ENCODE data around the gene XNDC1N. TPM values are rescaled to one million over a fixed set of nuclear protein-coding genes. Genes with fewer than 3 reads are reported as not detected.
A peak's percentile ranks its signal among the peaks of the same experiment; 100 is the strongest.
"Not testable (repeated sequence)": the region's sequence is repeated elsewhere in the genome, so short reads cannot be mapped to it uniquely, and the experiment has no call there.

The XNDC1N gene
- total RNA-seq, 2 donors from 2014 or later = 9.5 to 29.0 TPM

DNA sequence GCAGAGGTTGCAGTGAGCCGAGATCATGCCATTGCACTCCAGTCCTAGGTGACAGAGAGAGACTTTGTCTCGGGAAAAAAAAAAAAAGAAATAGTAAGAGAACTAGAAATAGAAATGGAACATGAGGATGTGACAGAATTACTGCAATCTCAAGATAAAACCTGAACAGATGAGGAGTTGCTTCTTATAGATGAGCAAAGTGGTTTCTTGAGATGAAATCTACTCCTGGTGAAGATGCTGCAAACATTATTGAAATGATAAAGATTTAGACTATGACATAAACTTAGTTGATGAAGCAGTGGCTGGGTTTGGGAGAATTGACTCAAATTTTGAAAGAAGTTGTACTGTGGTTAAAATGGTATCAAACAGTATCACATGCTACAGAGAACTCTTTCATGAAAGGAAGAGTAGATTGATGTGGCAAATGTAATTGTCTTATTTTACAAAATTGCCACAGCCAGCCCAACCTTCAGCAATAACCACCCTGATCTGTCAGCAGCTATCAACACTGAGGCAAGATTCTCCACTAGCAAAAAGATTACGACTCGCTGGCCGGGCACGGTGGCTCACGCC lies 13.7 kb downstream of the XNDC1N start:
- no peaks in the 10 kb centered on the region for H3K27me3 Mint-ChIP-seq
- H3K9me3 Mint-ChIP-seq = no peaks in the 10 kb centered on the region
- H3K4me1 Mint-ChIP-seq (ENCODE audit: low read depth in 2 of 2) = peaks cover 7 to 9% of the 10 kb centered on the region in 2 donors
- peaks cover 23% of the 10 kb centered on the region for H3K36me3 Mint-ChIP-seq
- DNase-seq (ENCODE audit: low spot score) (no peak), ATAC-seq (no peak)
- H3K4me3 Mint-ChIP-seq = no peak overlapping the region
- no peak overlapping the region for H3K27ac Mint-ChIP-seq

DNA sequence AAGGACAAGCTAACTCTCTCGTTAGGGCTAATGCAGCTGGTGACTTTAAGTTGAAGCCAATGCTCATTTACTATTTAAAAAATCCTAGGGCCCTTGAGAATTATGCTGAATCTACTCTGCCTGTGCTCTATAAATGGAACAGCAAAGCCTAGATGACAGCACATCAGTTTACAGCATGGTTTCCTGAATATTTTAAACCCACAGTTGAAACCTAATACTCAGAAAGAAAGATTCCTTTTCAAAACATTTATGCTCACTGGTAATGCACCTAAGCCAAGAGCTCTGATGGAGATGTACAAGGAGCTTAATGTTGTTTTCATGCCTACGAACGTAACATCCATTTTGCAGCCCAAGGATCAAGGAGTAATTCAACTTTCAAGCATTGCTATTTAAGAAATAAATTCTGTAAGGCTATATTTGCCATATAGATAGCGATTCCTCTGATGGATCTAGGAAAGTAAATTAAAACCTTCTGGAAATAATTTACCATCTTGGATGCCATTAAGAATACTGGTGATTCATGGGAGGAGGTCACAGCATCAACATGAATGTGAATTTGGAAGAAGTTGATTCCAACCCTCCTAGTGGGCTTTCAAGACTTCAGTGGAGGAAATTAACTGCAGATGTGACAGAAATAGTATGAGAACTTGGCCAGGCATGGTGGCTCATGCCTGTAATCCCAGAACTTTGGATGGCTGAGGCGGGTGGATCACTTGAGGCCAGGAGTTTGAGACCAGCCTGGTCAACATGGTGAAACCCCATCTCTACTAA lies 14.5 kb downstream of the XNDC1N start:
- H3K27me3 Mint-ChIP-seq = no peaks in the 10 kb centered on the region
- no peak for ATAC-seq
- no peak overlapping the region for H3K27ac Mint-ChIP-seq
- DNase-seq (ENCODE audit: low spot score) = no peak
- no peak overlapping the region for H3K4me3 Mint-ChIP-seq
- peaks cover 23% of the 10 kb centered on the region for H3K36me3 Mint-ChIP-seq
- H3K4me1 Mint-ChIP-seq (ENCODE audit: low read depth in 2 of 2) = peaks cover 7 to 9% of the 10 kb centered on the region in 2 donors
- no peaks in the 10 kb centered on the region for H3K9me3 Mint-ChIP-seq

DNA sequence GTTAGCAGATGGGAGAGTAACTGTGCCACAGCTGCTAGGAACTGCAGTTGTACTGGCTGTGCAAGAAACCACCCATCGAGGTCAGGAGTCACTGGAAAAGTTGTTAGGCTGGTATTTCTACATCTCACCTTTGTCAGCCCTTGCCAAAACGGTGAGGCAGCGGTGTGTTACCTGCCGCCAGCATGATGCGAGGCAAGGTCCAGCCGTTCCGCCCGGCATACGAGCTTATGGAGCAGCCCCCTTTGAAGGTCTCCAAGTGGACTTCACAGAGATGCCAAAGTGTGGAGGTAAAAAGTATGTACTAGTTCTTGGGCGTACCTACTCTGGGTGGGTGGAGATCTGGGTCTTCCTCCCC lies 16.4 kb downstream of the XNDC1N start:
- not testable (repeated sequence) for H3K4me3 Mint-ChIP-seq; H3K27me3 Mint-ChIP-seq; H3K9me3 Mint-ChIP-seq; ATAC-seq; DNase-seq (ENCODE audit: low spot score); H3K4me1 Mint-ChIP-seq (ENCODE audit: low read depth in 2 of 2)
- Mint-ChIP-seq H3K27ac (peak overlapping the region; percentile 22 to 33), H3K36me3 (peaks cover 27% of the 10 kb centered on the region)

GRCh38 chr11:71911321-71911985 lies 16.9 kb downstream of the XNDC1N start:
- H3K36me3 Mint-ChIP-seq = peaks cover 27% of the 10 kb centered on the region
- not testable (repeated sequence) for H3K27me3 Mint-ChIP-seq; H3K4me3 Mint-ChIP-seq; ATAC-seq; DNase-seq (ENCODE audit: low spot score); H3K4me1 Mint-ChIP-seq (ENCODE audit: low read depth in 2 of 2); H3K9me3 Mint-ChIP-seq
- H3K27ac Mint-ChIP-seq = peak overlapping the region; percentile 22 to 33

DNA sequence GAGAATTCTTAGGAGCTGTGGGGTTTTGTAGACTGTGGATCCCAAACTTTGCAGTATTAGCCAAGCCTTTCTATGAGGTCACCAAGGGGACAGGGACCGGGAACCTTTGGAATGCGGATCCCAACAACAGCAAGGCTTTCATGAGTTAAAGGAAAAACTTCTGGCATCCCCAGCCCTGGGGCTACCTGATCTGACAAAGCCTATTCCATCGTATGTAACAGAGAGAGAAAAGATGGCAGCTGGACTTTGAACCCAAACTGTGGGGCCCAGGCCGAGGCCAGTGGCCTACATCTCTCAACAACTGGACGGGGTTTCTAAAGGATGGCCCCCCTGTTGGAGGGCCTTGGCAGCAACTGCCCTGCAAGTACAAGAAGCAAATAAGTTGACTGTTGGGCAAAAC lies 17.6 kb downstream of the XNDC1N start:
- not testable (repeated sequence) for H3K4me3 Mint-ChIP-seq; DNase-seq (ENCODE audit: low spot score); H3K4me1 Mint-ChIP-seq (ENCODE audit: low read depth in 2 of 2); ATAC-seq; H3K27ac Mint-ChIP-seq; H3K27me3 Mint-ChIP-seq; H3K9me3 Mint-ChIP-seq
- peaks cover 24% of the 10 kb centered on the region for H3K36me3 Mint-ChIP-seq

DNA sequence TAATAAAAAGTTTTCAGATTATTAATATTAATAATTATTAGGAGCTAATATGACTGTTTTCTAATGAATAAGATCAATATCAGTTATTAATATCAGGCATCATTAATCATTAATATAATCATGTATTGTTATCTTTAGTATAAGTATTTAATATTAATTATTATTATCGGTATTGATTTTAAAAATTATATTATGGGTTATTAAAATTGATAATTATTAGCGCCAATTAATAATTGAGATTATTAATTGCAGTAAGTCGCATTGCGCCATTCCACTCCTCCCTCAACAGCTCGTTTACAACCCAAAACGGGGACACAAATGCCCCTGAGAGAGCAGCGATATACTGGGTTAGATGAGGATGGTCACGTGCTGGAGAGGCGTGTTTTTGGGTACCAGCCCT lies 20.2 kb downstream of the XNDC1N start:
- Mint-ChIP-seq H3K4me3 (no peak overlapping the region), H3K4me1 (ENCODE audit: low read depth in 2 of 2) (peaks cover 7 to 9% of the 10 kb centered on the region in 2 donors), H3K27ac (no peak overlapping the region), H3K27me3 (no peaks in the 10 kb centered on the region), H3K9me3 (no peaks in the 10 kb centered on the region), H3K36me3 (peaks cover 4% of the 10 kb centered on the region)
- DNase-seq (ENCODE audit: low spot score) (no peak), ATAC-seq (no peak)

DNA sequence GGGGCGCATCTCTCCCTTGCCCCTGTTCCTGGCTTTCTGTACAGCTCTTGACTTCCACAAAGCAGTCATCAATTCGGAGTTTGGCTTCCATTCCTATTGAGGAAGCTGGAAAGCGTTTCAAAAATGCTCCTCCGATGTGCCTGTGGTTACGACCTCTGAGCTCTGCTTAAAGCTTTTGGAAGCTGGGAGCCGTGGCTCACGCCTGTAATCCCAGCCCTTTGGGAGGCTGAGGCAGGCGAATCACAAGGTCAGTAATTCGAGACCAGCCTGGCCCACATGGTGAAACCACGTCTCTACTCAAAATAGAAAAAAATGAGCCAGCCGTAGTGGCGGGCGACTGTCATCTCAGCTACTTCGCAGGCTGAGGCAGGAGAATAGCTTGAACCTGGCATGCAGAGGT lies 27.3 kb downstream of the XNDC1N start:
- ATAC-seq; H3K27me3 Mint-ChIP-seq; H3K9me3 Mint-ChIP-seq; H3K4me1 Mint-ChIP-seq (ENCODE audit: low read depth in 2 of 2); H3K36me3 Mint-ChIP-seq; H3K4me3 Mint-ChIP-seq; DNase-seq (ENCODE audit: low spot score); H3K27ac Mint-ChIP-seq: not testable (repeated sequence)

DNA sequence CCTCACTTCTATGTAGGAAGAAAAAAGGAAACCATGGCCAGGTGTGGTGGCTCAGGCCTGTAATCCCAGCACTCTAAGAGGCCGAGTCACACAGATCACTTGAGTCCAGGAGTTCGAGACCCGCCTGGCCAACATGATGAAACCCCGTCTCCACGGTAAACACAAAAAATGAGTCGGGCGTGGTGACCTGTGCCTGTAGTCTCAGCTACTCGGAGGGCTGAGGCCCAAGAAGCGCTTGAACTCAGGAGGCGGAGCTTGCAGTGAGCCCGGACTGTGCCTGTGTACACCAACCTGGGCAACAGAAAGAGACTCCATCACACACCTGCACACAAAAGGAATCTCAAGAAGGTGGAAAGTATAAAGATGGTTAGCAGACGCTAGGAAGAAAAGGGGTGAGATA lies 32.4 kb downstream of the XNDC1N start:
- ATAC-seq = no peak
- Mint-ChIP-seq H3K4me3 (no peak overlapping the region), H3K27me3 (no peaks in the 10 kb centered on the region), H3K36me3 (peaks cover 17% of the 10 kb centered on the region), H3K27ac (no peak overlapping the region), H3K4me1 (ENCODE audit: low read depth in 2 of 2) (no peaks in the 10 kb centered on the region), H3K9me3 (peaks cover 4% of the 10 kb centered on the region)
- no peak for DNase-seq (ENCODE audit: low spot score)

- H3K4me3 Mint-ChIP-seq; H3K27me3 Mint-ChIP-seq; H3K27ac Mint-ChIP-seq; H3K4me1 Mint-ChIP-seq (ENCODE audit: low read depth in 2 of 2); DNase-seq (ENCODE audit: low spot score); H3K9me3 Mint-ChIP-seq; H3K36me3 Mint-ChIP-seq; ATAC-seq: not testable (repeated sequence)
These were observed 39.1 kb downstream of the XNDC1N start for GRCh38 chr11:71889181-71889872.

GRCh38 chr11:71888335-71889010 lies 39.9 kb downstream of the XNDC1N start:
- H3K9me3 Mint-ChIP-seq; DNase-seq (ENCODE audit: low spot score); H3K4me3 Mint-ChIP-seq; H3K27me3 Mint-ChIP-seq; H3K36me3 Mint-ChIP-seq; H3K4me1 Mint-ChIP-seq (ENCODE audit: low read depth in 2 of 2); H3K27ac Mint-ChIP-seq; ATAC-seq: not testable (repeated sequence)

- not testable (repeated sequence) for H3K27ac Mint-ChIP-seq; H3K4me1 Mint-ChIP-seq (ENCODE audit: low read depth in 2 of 2); H3K9me3 Mint-ChIP-seq; ATAC-seq; DNase-seq (ENCODE audit: low spot score); H3K4me3 Mint-ChIP-seq; H3K36me3 Mint-ChIP-seq; H3K27me3 Mint-ChIP-seq
These were observed 42.6 kb downstream of the XNDC1N start for GRCh38 chr11:71885806-71886205.

All from natural killer cell treated with Interleukin-12 subunit alpha and Interleukin-12 subunit beta and Interleukin-15 and Interleukin-18, amount 100 ng/mL, for 72 hours (primary cell).